Measurements from ENCODE around the gene UTS2R.

The UTS2R gene

GRCh38 chr17:82389379-82389778 lies 17.8 kb downstream of the UTS2R start:
- DNase-seq (ENCODE audit: low spot score): no peak

GRCh38 chr17:82390015-82390859 lies 18.7 kb downstream of the UTS2R start:
- DNase-seq (ENCODE audit: low spot score): no peak

- DNase-seq (ENCODE audit: low spot score): no peak
Observed at GRCh38 chr17:82390860-82391435, 19.4 kb downstream of the UTS2R start.

DNA sequence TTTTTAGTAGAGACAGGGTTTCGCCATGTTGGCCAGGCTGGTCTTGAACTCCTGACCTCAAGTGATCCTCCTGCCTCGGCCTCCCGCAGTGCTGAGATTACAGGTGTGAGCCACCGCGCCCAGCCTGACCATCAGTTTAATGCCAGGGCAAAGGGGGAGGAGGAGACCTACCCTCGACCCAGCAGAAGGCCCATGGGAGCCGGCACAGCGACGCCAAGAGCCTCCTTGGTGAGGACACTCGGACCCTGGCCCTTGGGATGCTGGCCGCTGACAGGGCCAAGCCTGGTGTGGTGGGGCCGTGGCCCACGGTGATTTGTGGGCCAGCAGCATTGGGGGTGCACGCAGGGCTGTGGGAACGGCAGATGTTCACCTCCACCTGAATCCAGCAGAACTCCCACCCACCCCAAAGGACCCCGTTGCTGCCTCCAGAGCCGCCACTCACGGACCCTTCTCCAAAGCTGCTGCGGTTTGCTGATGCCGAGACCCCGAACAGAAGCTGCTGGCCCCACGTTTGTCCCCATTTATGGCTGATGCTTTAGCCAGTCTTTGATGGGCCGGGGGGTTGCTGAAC lies 20.0 kb downstream of the UTS2R start:
- no peak for DNase-seq (ENCODE audit: low spot score)

GRCh38 chr17:82392209-82392920 lies 20.8 kb downstream of the UTS2R start:
- no peak for DNase-seq (ENCODE audit: low spot score)

DNA sequence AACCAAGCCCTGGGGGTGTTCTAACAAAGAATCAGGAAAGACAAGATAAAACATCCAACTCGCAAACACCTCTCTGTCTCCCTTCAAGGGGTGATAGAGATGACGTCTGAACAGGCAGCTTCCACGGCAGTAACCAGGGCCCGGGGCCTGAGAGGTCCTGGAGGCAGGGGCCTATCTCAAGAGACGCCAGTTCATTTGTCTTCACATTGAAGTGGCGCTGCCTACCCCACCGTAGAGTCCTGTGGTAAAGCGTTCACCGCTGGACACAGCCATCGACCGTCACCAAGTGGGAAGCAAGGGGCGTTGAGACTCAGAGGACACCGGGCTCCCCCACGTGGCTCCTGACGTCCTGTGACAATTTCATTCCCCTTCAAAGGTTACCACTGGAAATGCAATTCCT lies 21.4 kb downstream of the UTS2R start:
- no peak for DNase-seq (ENCODE audit: low spot score)

- no peak for DNase-seq (ENCODE audit: low spot score)
Observed at GRCh38 chr17:82394278-82394677, 22.7 kb downstream of the UTS2R start.

GRCh38 chr17:82396601-82397435 lies 25.3 kb downstream of the UTS2R start:
- DNase-seq (ENCODE audit: low spot score): no peak

DNA sequence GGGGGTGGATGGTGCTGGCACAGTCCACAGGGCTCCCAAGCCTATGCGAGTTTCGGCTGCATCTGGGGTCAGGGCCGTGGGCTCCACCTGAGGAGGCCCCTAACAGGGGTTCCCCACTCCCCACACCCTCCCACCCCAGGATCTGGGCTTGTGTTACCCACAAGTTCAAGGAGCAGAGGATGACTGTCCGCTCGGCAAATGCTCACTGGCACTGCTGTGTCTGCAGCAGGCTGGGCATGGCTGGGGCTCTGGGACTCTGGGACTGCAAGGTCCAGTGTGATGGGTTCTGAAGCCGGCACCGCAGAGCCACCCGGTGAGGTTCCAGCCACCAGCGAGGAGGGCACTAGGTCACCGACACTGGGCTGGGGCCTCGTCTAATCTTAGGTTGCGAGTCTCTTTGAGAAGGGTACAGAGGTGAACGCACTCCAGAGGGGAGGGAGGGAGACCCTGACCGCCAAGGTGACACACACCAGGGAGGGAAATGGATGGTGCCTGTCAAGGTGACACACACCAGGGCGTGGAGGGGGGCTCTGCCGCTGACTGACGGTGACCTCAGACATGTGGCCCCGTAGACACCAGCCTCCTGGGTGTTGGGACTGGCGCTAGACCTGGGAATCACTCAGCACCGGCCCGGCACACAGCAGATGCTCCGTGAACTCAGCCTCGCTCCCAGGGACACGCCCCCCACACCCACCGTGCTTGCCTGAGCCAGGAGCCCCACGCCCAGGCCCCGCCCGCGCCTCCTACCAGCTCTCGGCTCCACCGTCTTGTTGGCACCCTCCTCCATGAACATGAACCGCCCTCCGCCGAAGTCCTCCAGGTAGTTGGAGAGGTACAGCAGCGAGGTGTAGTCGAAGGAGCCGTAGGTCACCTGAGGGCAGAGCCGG lies 26.1 kb downstream of the UTS2R start:
- DNase-seq (ENCODE audit: low spot score): no peak

- no peak for DNase-seq (ENCODE audit: low spot score)
Observed at GRCh38 chr17:82399041-82399441, 27.5 kb downstream of the UTS2R start.

GRCh38 chr17:82399601-82400101 lies 28.1 kb downstream of the UTS2R start:
- DNase-seq (ENCODE audit: low spot score): no peak

DNA sequence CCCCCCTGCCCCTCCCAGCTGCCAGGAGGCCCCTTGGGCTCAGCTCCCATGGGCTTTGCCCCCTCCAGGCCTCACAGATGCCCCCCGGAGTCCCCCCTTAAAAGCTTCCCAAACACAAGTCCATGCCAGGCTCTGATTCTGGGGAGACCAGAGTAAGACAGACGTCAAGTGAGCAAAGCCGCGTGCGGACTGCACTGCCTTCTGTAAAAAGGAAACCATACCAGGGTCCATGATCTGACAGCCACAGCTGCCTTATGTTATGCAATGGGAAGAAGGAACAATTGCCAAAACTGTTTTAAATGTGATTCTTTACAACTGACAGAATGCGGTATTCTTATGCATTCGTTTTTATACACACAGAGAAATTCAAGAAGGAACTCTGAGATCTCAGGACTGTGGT lies 28.6 kb downstream of the UTS2R start:
- DNase-seq (ENCODE audit: low spot score): no peak

DNA sequence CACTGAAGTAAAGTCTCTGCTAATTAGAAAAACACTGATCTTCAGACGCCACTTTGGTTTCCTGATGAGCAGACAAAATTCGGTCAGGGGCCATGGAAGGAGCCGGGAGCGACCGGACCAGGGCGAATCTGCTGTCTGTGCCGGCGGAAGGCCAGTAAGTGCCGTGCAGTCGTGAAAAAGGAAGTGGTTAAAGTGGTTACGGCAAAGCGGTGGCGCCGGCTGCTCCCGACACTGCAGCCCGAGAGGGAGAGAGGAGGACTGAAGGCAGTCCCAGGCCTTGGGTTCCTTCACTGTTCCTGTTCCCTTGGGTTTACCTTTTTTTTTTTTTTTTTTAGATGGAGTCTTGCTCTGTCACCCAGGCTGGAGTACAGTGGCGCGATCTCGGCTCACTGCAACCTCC lies 29.3 kb downstream of the UTS2R start:
- DNase-seq (ENCODE audit: low spot score): no peak

DNA sequence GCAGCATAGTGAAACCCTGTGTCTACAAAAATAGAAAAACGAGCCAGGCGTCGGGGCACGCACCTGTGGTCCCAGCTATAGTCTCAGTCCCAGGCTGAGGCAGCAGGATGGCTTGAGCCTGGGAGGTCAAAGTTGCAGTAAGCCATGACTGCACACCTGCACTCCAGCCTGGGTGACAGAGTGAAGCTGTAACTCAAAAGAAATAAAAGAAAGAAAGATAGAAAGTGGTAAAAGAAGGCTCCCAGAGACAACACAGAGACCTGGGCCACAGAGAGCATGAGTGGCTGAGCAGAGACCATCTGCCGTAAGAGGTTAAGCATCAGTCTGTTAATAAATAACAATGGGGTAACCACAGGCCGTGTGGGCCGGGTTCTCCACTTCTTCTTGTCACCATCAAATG lies 31.3 kb downstream of the UTS2R start:
- no peak for DNase-seq (ENCODE audit: low spot score)

DNA sequence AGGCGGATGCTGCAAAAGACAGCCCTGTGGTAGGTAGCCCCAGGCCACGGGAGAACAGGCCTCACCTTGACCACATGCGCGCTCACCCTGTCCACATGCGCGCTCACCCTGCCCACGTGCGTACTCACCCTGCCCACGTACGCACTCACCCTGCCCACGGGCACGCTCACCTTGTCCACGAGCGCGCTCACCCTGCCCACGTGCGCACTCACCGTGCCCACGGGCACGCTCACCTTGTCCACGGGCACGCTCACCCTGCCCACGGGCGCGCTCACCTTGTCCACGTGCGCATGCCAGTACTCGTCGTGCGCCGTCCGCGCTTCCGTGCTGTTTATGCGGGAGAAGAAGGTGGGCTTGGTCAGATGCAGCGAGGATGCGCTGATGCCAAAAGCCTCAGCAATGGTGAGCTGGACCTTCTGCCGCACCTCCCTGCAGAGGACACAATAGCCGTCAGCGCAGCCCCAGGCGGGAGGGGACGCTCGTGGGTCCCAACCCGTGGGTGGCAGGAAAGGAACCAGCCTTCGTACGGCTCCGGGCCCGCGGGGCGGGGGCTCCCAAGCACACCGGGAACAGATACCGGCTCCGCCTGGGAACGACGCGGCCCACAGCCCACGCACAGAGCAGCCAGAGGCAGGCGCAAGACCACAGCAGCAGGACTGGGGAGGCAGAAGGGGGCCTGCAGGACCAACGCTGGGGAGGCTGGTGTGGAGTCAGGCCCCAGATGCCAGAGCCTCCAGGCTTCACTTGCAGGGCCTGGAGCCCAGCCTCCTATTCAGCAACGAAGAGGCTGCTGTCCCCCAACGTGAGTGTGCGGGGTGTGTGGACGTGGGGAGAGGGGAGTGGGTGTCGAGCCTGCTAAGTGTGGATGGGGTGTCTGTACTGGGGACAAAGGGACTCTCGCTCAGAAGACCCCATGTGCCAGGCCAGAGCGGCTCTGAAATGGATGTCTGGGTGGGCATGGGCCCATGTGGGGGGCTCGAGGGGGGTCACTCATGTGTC lies 32.4 kb downstream of the UTS2R start:
- no peak for DNase-seq (ENCODE audit: low spot score)

- no peak for DNase-seq (ENCODE audit: low spot score)
Observed at GRCh38 chr17:82405051-82405450, 33.5 kb downstream of the UTS2R start.

- DNase-seq (ENCODE audit: low spot score): no peak
Observed at GRCh38 chr17:82406131-82406671, 34.6 kb downstream of the UTS2R start.

- DNase-seq (ENCODE audit: low spot score): no peak
Observed at GRCh38 chr17:82407255-82407654, 35.7 kb downstream of the UTS2R start.

DNA sequence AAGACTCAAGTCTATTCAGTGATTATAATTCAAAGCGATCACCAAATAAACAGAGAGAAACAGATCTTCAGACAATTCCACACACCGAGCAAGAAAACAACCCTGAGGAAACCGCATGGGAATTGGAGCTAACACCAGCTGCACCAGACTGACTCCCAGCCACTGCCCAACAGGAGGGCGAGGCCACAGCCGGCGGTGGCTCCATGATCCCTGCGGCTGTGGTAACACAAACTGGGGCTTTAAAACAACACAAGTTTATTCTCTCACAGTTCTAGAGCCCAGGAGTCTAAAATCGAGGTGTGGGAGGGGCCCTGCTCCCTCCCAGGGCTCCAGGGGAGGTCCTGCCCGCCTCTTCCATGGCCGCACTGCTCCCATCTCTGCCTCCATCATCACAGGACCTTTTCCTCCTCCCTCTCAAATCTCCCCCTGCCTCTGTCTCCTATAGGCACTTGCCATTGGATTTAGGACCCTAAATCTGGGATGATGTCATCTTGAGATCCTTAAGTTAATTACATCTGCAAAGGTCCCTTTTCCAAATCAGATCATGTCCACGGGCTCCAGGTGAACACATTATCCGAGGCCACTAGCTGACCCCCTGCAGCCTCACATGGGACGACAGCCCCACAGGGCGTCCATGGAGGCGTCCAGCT lies 36.8 kb downstream of the UTS2R start:
- no peak for DNase-seq (ENCODE audit: low spot score)
